Skeletal muscle cell (primary cell): ENCODE data around the gene LIMS2.

Experiments
- DNase-seq: peaks from one replicate; pipeline ENCODE4 v3.0.0-alpha.2; 2010; ENCODE audit warnings: low read depth
- H3K4me3 ChIP-seq: 2 replicates; pipeline ENCODE4 v1.5.1; 2011; ENCODE audit warnings: low read depth, mild to moderate bottlenecking, control low read depth, low read length, moderate library complexity

LIMS2 gene

GRCh38 chr2:127611076-127611925, 64.0 kb downstream of the LIMS2 start:
- no peak for DNase-seq
- no peak overlapping the region for H3K4me3 ChIP-seq

GRCh38 chr2:127610561-127610960, 64.8 kb downstream of the LIMS2 start:
- no peak for DNase-seq
- H3K4me3 ChIP-seq, result no peak overlapping the region

- H3K4me3 ChIP-seq, result no peak overlapping the region
- no peak for DNase-seq
Observed at GRCh38 chr2:127609818-127610217, 65.5 kb downstream of the LIMS2 start.

- no peak overlapping the region for H3K4me3 ChIP-seq
- no peak for DNase-seq
Observed at GRCh38 chr2:127609031-127609751, 66.1 kb downstream of the LIMS2 start.

- no peak overlapping the region for H3K4me3 ChIP-seq
- DNase-seq, result no peak
Observed at GRCh38 chr2:127608061-127609030, 67.0 kb downstream of the LIMS2 start.

GRCh38 chr2:127607399-127607908, 67.9 kb downstream of the LIMS2 start:
- DNase-seq, result no peak
- no peak overlapping the region for H3K4me3 ChIP-seq

GRCh38 chr2:127606625-127607398, 68.5 kb downstream of the LIMS2 start:
- no peak overlapping the region for H3K4me3 ChIP-seq
- DNase-seq, result no peak

- no peak for DNase-seq
- H3K4me3 ChIP-seq, result no peak overlapping the region
Observed at GRCh38 chr2:127605691-127606263, 69.6 kb downstream of the LIMS2 start.

GRCh38 chr2:127604986-127605385, 70.3 kb downstream of the LIMS2 start:
- no peak for DNase-seq
- no peak overlapping the region for H3K4me3 ChIP-seq

GRCh38 chr2:127599211-127599610, 76.1 kb downstream of the LIMS2 start:
- no peak for DNase-seq
- no peak overlapping the region for H3K4me3 ChIP-seq

- no peak for DNase-seq
- H3K4me3 ChIP-seq, result no peak overlapping the region
Observed at GRCh38 chr2:127598711-127599110, 76.6 kb downstream of the LIMS2 start.

- peak; percentile 14 for DNase-seq
- H3K4me3 ChIP-seq, result no peak overlapping the region
Observed at GRCh38 chr2:127597984-127598380, 77.3 kb downstream of the LIMS2 start.

- DNase-seq, result no peak
- no peak overlapping the region for H3K4me3 ChIP-seq
Observed at GRCh38 chr2:127597046-127597983, 78.0 kb downstream of the LIMS2 start.

GRCh38 chr2:127596311-127597045, 78.9 kb downstream of the LIMS2 start:
- H3K4me3 ChIP-seq, result no peak overlapping the region
- DNase-seq, result no peak

GRCh38 chr2:127594116-127594591, 81.2 kb downstream of the LIMS2 start:
- DNase-seq, result no peak
- H3K4me3 ChIP-seq, result no peak overlapping the region

GRCh38 chr2:127593228-127594115, 81.9 kb downstream of the LIMS2 start:
- DNase-seq, result no peak
- H3K4me3 ChIP-seq, result no peak overlapping the region
